Neural progenitor cell (in vitro differentiated cells): ENCODE results near the gene CUBN. TPM values are rescaled to one million over a fixed set of nuclear protein-coding genes. Genes with fewer than 3 reads are reported as not detected.

Source experiments
- DNase-seq: peaks from one replicate; pipeline ENCODE4 v3.0.0-alpha.2; 2016; ENCODE audit warnings: low spot score
- H2AFZ ChIP-seq: fragments of 200-600 bp; sonication (generic); replicated peaks from 2 replicates; pipeline ENCODE4 v1.6.1; 2016; ENCODE audit warnings: antibody characterized with exemption
- H3F3A ChIP-seq: fragments of 200-600 bp; sonication (generic); 2 replicates; pipeline ENCODE4 v1.6.1; 2016; ENCODE audit warnings: antibody characterized with exemption, low read depth
- H3K27ac ChIP-seq: fragments of 200-600 bp; sonication (generic); 2 replicates; pipeline ENCODE4 v1.5.1; 2016; ENCODE audit warnings: mild to moderate bottlenecking
- H3K27me3 ChIP-seq: fragments of 200-600 bp; sonication (generic); 2 replicates; pipeline ENCODE4 v1.6.1; 2016; ENCODE audit warnings: mild to moderate bottlenecking, moderate library complexity
- H3K36me3 ChIP-seq: fragments of 200-600 bp; sonication (generic); 2 replicates; pipeline ENCODE4 v1.5.1; 2016
- H3K4me1 ChIP-seq: fragments of 200-600 bp; sonication (generic); 2 replicates; pipeline ENCODE4 v1.6.1; 2016; ENCODE audit warnings: mixed run types
- H3K4me2 ChIP-seq: fragments of 200-600 bp; sonication (generic); 2 replicates; pipeline ENCODE4 v1.6.1; 2016
- H3K4me3 ChIP-seq: fragments of 200-600 bp; sonication (generic); 2 replicates; pipeline ENCODE4 v1.5.1; 2016
- H3K79me2 ChIP-seq: fragments of 200-600 bp; sonication (generic); 2 replicates; pipeline ENCODE4 v1.6.1; 2016; ENCODE audit warnings: low read depth
- H3K9ac ChIP-seq: fragments of 200-600 bp; sonication (generic); 2 replicates; pipeline ENCODE4 v1.6.1; 2016
- H3K9me3 ChIP-seq: fragments of 200-600 bp; sonication (generic); 2 replicates; pipeline ENCODE4 v1.5.1; 2016; ENCODE audit warnings: low read depth
- H4K20me1 ChIP-seq: fragments of 200-600 bp; sonication (generic); 2 replicates; pipeline ENCODE4 v1.6.1; 2016; ENCODE audit warnings: low read depth
- H3K27ac Mint-ChIP-seq: 3 replicates; pipeline ENCODE4 v1.8.0; 2021; ENCODE audit warnings: mixed read lengths
- H3K27me3 Mint-ChIP-seq: 2 replicates; pipeline ENCODE4 v1.8.0; 2022; ENCODE audit warnings: low read depth, mild to moderate bottlenecking, inconsistent platforms, moderate library complexity, mixed read lengths; ENCODE audit not compliant: insufficient read depth
- H3K36me3 Mint-ChIP-seq: 3 replicates; pipeline ENCODE4 v1.8.0; 2021; ENCODE audit warnings: mixed read lengths
- H3K4me1 Mint-ChIP-seq: 3 replicates; pipeline ENCODE4 v1.8.0; 2021; ENCODE audit warnings: mixed read lengths
- H3K4me3 Mint-ChIP-seq: 3 replicates; pipeline ENCODE4 v1.8.0; 2021; ENCODE audit warnings: mild to moderate bottlenecking, moderate library complexity, mixed read lengths
- H3K9me3 Mint-ChIP-seq: 3 replicates; pipeline ENCODE4 v1.8.0; 2020; ENCODE audit warnings: mixed read lengths
- CTCF ChIP-seq: fragments of 200-600 bp; sonication (generic); IDR thresholded peaks from 2 replicates; pipeline ENCODE4 v1.5.1; 2017; ENCODE audit warnings: antibody characterized with exemption, mild to moderate bottlenecking
- EZH2 ChIP-seq: fragments of 200-600 bp; sonication (generic); IDR thresholded peaks from 2 replicates; pipeline ENCODE4 v1.6.1; 2017; ENCODE audit warnings: antibody characterized with exemption, mild to moderate bottlenecking, moderate library complexity
- EZH2phosphoT487 ChIP-seq: fragments of 200-600 bp; sonication (generic); IDR thresholded peaks from 2 replicates; pipeline ENCODE4 v1.6.1; 2017; ENCODE audit warnings: antibody characterized with exemption
- total RNA-seq: library from RNA; depleted of rRNA; stranded (reverse); fragments of >200 nt; gene quantifications from 2 replicates; pipeline ENCODE4 v1.2.3, GENCODE V29; 2015; ENCODE audit warnings: low replicate concordance

Gene CUBN
- total RNA-seq, 1 donor from 2014 or later: 2.2 TPM

GRCh38 chr10:17037910-17038309, 91.7 kb downstream of the CUBN start:
- Histone ChIP-seq H3K9me3 (no peaks in the 10 kb centered on the region), H3K27ac (no peak overlapping the region), H2AFZ (no peak overlapping the region), H4K20me1 (no peaks in the 10 kb centered on the region), H3K36me3 (no peaks in the 10 kb centered on the region), H3K4me3 (no peak overlapping the region), H3K27me3 (no peaks in the 10 kb centered on the region), H3F3A (no peaks in the 10 kb centered on the region), H3K79me2 (no peaks in the 10 kb centered on the region), H3K9ac (no peak overlapping the region), H3K4me2 (no peak overlapping the region), H3K4me1 (no peaks in the 10 kb centered on the region)
- H3K4me3 Mint-ChIP-seq: no peak overlapping the region
- peak overlapping the region; percentile 24 for H3K27ac Mint-ChIP-seq
- no peak for DNase-seq
- peaks cover 5% of the 10 kb centered on the region for H3K9me3 Mint-ChIP-seq
- H3K4me1 Mint-ChIP-seq: peaks cover 14% of the 10 kb centered on the region
- peaks cover 2% of the 10 kb centered on the region for H3K27me3 Mint-ChIP-seq
- TF ChIP-seq CTCF (no peak), EZH2phosphoT487 (no peak), EZH2 (no peak)
- H3K36me3 Mint-ChIP-seq: peaks cover 6% of the 10 kb centered on the region

- Mint-ChIP-seq H3K27me3 (peaks cover 3% of the 10 kb centered on the region), H3K27ac (no peak overlapping the region), H3K36me3 (peaks cover 6% of the 10 kb centered on the region), H3K4me3 (no peak overlapping the region), H3K9me3 (peaks cover 5% of the 10 kb centered on the region), H3K4me1 (peaks cover 24% of the 10 kb centered on the region)
- TF ChIP-seq CTCF: no peak
- no peak for TF ChIP-seq EZH2phosphoT487
- no peak for TF ChIP-seq EZH2
- no peaks in the 10 kb centered on the region for H3K36me3 ChIP-seq
- no peak overlapping the region for H3K27ac ChIP-seq
- no peaks in the 10 kb centered on the region for H3K27me3 ChIP-seq
- H2AFZ ChIP-seq: no peak overlapping the region
- H3K9ac ChIP-seq: no peak overlapping the region
- H4K20me1 ChIP-seq: no peaks in the 10 kb centered on the region
- no peak overlapping the region for H3K4me3 ChIP-seq
- H3K79me2 ChIP-seq: no peaks in the 10 kb centered on the region
- H3K4me1 ChIP-seq: peaks cover 8% of the 10 kb centered on the region
- no peak overlapping the region for H3K4me2 ChIP-seq
- DNase-seq: no peak
- H3K9me3 ChIP-seq: no peaks in the 10 kb centered on the region
- peaks cover 4% of the 10 kb centered on the region for H3F3A ChIP-seq
Measured at GRCh38 chr10:17035446-17035845, 94.2 kb downstream of the CUBN start.

GRCh38 chr10:17033529-17034260, 95.9 kb downstream of the CUBN start:
- Histone ChIP-seq H3K79me2 (no peaks in the 10 kb centered on the region), H4K20me1 (no peaks in the 10 kb centered on the region), H3F3A (peaks cover 9% of the 10 kb centered on the region), H3K36me3 (no peaks in the 10 kb centered on the region), H3K27me3 (no peaks in the 10 kb centered on the region), H3K27ac (no peak overlapping the region), H3K4me1 (peaks cover 23% of the 10 kb centered on the region), H3K9ac (no peak overlapping the region), H3K9me3 (no peaks in the 10 kb centered on the region), H2AFZ (no peak overlapping the region), H3K4me2 (no peak overlapping the region), H3K4me3 (no peak overlapping the region)
- TF ChIP-seq CTCF (no peak), EZH2phosphoT487 (no peak), EZH2 (no peak)
- Mint-ChIP-seq H3K27ac (no peak overlapping the region), H3K4me1 (peaks cover 39% of the 10 kb centered on the region), H3K9me3 (peaks cover 1% of the 10 kb centered on the region), H3K36me3 (peaks cover 3% of the 10 kb centered on the region), H3K4me3 (no peak overlapping the region), H3K27me3 (peaks cover 3% of the 10 kb centered on the region)
- DNase-seq: no peak
